ENCODE data around the gene TMEM176B.

DNA sequence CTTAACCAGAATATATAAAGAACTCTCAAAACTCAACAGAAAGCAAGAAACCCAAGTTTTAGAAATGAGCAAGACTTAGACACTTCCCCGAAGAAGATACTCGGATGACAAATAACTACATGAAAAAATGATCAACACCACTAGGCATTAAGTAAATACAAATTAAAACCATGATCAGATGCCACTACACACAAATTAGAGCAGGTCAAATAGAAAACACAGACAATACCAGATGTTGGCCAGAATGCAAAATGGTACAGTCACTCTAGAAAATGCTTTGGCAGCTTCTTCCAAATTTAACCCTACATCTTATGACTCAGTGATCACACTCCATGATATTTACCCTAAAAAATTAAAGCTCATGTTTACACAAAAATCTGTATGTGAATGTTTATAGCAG lies 18.8 kb upstream of the TMEM176B start:
- TF ChIP-seq POLR2A (IDR thresholded peaks at IDR 0.05; ENCODE audit: low read length), result no peak
- no peak for TF ChIP-seq GATA1 (IDR thresholded peaks at IDR 0.05; ENCODE audit: low read depth, low read length)
